ENCODE measurements around the gene PRG2. TPM values are rescaled to one million over a fixed set of nuclear protein-coding genes. Genes with fewer than 3 reads are reported as not detected.
A peak's percentile ranks its signal among the peaks of the same experiment; 100 is the strongest.

PRG2 gene
- total RNA-seq, 1 experiment from 2014 or later = not detected

DNA sequence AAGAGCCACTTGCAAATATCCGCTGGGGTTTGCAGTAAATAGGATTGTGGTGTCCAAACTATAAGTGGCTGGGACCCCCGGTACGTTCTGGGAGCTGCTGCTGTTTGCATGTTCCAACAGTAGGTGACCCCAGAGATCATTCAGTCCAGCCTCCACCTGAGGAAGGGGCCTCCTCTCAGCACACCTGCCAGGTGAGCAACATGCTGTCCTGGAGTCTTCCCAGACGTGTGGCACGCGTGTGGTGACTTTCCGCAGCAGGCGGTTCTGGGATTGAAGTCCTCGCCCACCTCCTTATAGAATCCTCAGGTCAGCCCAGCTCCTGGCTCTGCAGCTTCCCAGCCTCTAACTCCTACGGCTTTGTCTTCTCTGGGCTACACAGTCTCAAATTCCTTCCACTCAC lies 45.6 kb downstream of the PRG2 start:
- H3K27ac ChIP-seq (ENCODE audit: low read length) = no peak overlapping the region
- no peaks in the 10 kb centered on the region for H3K4me1 ChIP-seq (ENCODE audit: insufficient read depth, low read length)
- no TSS peak for BruUV-seq (replicated peaks)
- H3K36me3 ChIP-seq (ENCODE audit: low read depth, low read length) = no peaks in the 10 kb centered on the region
- ATAC-seq (no peak), DNase-seq (no peak)
- POLR2A ChIA-PET (ENCODE audit: unreplicated experiment) = no interaction called here
- no peaks in the 10 kb centered on the region for H3K79me2 ChIP-seq (ENCODE audit: low read length)
- CTCF ChIA-PET = no interaction called here
- H3K27me3 ChIP-seq (ENCODE audit: low read length) = no peaks in the 10 kb centered on the region
- H3K4me2 ChIP-seq (ENCODE audit: low read length) = no peak overlapping the region
- intact Hi-C loops (cut with micrococcal nuclease) = loop anchor here (1.0 to 10.0 kb wide), 6 partner anchors 112 to 296 kb away; no protein-coding TSS in a partner anchor
- no peak for TF ChIP-seq EZH2phosphoT487 (IDR thresholded peaks at IDR 0.05; ENCODE audit: borderline replicate concordance, low read length)
- TF ChIP-seq EZH2 (IDR thresholded peaks at IDR 0.05; ENCODE audit: low read length, unreplicated experiment) = no peak
- TF ChIP-seq, protein P1, sequence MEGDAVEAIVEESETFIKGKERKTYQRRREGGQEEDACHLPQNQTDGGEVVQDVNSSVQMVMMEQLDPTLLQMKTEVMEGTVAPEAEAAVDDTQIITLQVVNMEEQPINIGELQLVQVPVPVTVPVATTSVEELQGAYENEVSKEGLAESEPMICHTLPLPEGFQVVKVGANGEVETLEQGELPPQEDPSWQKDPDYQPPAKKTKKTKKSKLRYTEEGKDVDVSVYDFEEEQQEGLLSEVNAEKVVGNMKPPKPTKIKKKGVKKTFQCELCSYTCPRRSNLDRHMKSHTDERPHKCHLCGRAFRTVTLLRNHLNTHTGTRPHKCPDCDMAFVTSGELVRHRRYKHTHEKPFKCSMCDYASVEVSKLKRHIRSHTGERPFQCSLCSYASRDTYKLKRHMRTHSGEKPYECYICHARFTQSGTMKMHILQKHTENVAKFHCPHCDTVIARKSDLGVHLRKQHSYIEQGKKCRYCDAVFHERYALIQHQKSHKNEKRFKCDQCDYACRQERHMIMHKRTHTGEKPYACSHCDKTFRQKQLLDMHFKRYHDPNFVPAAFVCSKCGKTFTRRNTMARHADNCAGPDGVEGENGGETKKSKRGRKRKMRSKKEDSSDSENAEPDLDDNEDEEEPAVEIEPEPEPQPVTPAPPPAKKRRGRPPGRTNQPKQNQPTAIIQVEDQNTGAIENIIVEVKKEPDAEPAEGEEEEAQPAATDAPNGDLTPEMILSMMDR (conservative IDR thresholded peaks at IDR 0.05; ENCODE audit: low read depth, low read length) = no peak
- H3F3A ChIP-seq (ENCODE audit: low read length, unreplicated experiment) = no peaks in the 10 kb centered on the region
- no peaks in the 10 kb centered on the region for H3K9me2 ChIP-seq (replicated peaks; ENCODE audit: low read length)
- H3K9ac ChIP-seq (ENCODE audit: low read length) = no peak overlapping the region
- peak overlapping the region; percentile 88 for H2AFZ ChIP-seq (ENCODE audit: low read length)
- no peaks in the 10 kb centered on the region for H4K20me1 ChIP-seq (ENCODE audit: low read length)
- H3K9me3 ChIP-seq (ENCODE audit: low read length) = no peaks in the 10 kb centered on the region
- H3K4me3 ChIP-seq (ENCODE audit: low read length) = no peak overlapping the region

DNA sequence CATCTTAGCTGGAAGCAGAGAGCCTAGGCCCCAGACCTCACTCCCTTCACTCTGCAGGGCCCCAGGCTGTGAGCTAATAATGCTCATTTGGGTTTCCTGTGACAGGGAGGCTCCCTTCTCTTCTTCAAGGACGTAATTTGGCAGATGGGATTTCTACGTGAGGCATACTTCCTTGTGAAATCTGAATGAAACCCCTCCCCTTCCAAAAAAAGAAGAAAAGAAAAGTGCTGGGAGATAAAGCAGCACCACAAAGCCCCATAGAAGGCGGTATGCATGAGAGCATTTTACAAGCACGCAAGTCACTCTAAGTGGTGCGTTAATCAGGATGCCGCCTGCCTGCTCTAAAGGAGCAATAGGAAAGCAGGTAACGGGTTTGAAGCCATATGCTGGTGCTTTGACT lies 46.6 kb downstream of the PRG2 start:
- no peaks in the 10 kb centered on the region for H3K4me1 ChIP-seq (ENCODE audit: insufficient read depth, low read length)
- H3K4me3 ChIP-seq (ENCODE audit: low read length) = no peak overlapping the region
- H3K9me3 ChIP-seq (ENCODE audit: low read length) = no peaks in the 10 kb centered on the region
- ATAC-seq = no peak
- no peaks in the 10 kb centered on the region for H3K79me2 ChIP-seq (ENCODE audit: low read length)
- H3K36me3 ChIP-seq (ENCODE audit: low read depth, low read length) = no peaks in the 10 kb centered on the region
- no peak overlapping the region for H3K4me2 ChIP-seq (ENCODE audit: low read length)
- no peak overlapping the region for H3K9ac ChIP-seq (ENCODE audit: low read length)
- intact Hi-C loops (cut with micrococcal nuclease) = loop anchor here (2.0 to 10.0 kb wide), 3 partner anchors 141 to 297 kb away; no protein-coding TSS in a partner anchor
- H3F3A ChIP-seq (ENCODE audit: low read length, unreplicated experiment) = no peaks in the 10 kb centered on the region
- H2AFZ ChIP-seq (ENCODE audit: low read length) = no peak overlapping the region
- CTCF ChIA-PET = interaction anchor here (0.5 kb wide), 1 partner anchor 116 kb away, joined by 3 read pairs; no protein-coding TSS in a partner anchor
- H3K9me2 ChIP-seq (replicated peaks; ENCODE audit: low read length) = no peaks in the 10 kb centered on the region
- no peak for DNase-seq
- POLR2A ChIA-PET (ENCODE audit: unreplicated experiment) = interaction anchor here (0.6 kb wide), 1 partner anchor 19 kb away, joined by 3 read pairs; no protein-coding TSS in a partner anchor
- no peaks in the 10 kb centered on the region for H4K20me1 ChIP-seq (ENCODE audit: low read length)
- no peak overlapping the region for H3K27ac ChIP-seq (ENCODE audit: low read length)
- no peaks in the 10 kb centered on the region for H3K27me3 ChIP-seq (ENCODE audit: low read length)
- no TSS peak for BruUV-seq (replicated peaks)
- no peak for TF ChIP-seq EZH2phosphoT487 (IDR thresholded peaks at IDR 0.05; ENCODE audit: borderline replicate concordance, low read length)
- TF ChIP-seq, protein P1 (conservative IDR thresholded peaks at IDR 0.05; ENCODE audit: low read depth, low read length) = no peak
- TF ChIP-seq EZH2 (IDR thresholded peaks at IDR 0.05; ENCODE audit: low read length, unreplicated experiment) = no peak

DNA sequence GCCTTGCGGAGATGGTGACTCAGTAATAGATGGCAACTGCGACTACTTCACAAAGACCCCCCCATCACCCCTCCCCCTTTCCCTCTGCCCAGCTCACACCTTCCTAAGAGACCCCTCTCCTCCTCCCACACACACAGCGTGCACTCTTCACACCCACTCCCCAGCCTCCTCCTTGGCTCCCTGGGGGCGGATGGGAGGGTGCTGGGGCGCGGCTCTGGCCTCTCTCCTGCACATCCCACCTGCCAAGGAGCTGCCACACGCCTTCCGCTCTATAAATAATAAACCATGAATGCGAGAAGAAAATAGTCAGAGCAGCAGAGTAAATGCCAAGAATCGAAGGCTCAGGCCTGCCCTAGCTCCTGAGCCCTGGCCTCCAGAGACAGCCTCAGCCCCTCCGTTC lies 47.7 kb downstream of the PRG2 start:
- ChIA-PET POLR2A (ENCODE audit: unreplicated experiment) (no interaction called here), CTCF (no interaction called here)
- Histone ChIP-seq H3K79me2 (ENCODE audit: low read length) (no peaks in the 10 kb centered on the region), H3K4me2 (ENCODE audit: low read length) (no peak overlapping the region), H2AFZ (ENCODE audit: low read length) (no peak overlapping the region), H3K9me2 (replicated peaks; ENCODE audit: low read length) (no peaks in the 10 kb centered on the region), H3K27me3 (ENCODE audit: low read length) (no peaks in the 10 kb centered on the region), H3K4me1 (ENCODE audit: insufficient read depth, low read length) (no peaks in the 10 kb centered on the region), H3K27ac (ENCODE audit: low read length) (no peak overlapping the region), H3K36me3 (ENCODE audit: low read depth, low read length) (no peaks in the 10 kb centered on the region), H3K9me3 (ENCODE audit: low read length) (no peaks in the 10 kb centered on the region), H3K9ac (ENCODE audit: low read length) (no peak overlapping the region), H4K20me1 (ENCODE audit: low read length) (no peaks in the 10 kb centered on the region), H3K4me3 (ENCODE audit: low read length) (no peak overlapping the region), H3F3A (ENCODE audit: low read length, unreplicated experiment) (no peaks in the 10 kb centered on the region)
- DNase-seq = no peak
- no TSS peak for BruUV-seq (replicated peaks)
- intact Hi-C loops (cut with micrococcal nuclease) = loop anchor here (10.0 kb wide), 1 partner anchor 142 kb away; no protein-coding TSS in a partner anchor
- no peak for ATAC-seq
- TF ChIP-seq, protein P1 (conservative IDR thresholded peaks at IDR 0.05; ENCODE audit: low read depth, low read length) = no peak
- no peak for TF ChIP-seq EZH2phosphoT487 (IDR thresholded peaks at IDR 0.05; ENCODE audit: borderline replicate concordance, low read length)
- TF ChIP-seq EZH2 (IDR thresholded peaks at IDR 0.05; ENCODE audit: low read length, unreplicated experiment) = no peak
